Measurements from ENCODE around the gene BRD9.

GRCh38 chr5:888638-889035, 4.0 kb downstream of the BRD9 start:
- no peak for TF ChIP-seq GATA2 (IDR thresholded peaks at IDR 0.05; ENCODE audit: low read depth, low read length)
- TF ChIP-seq GATA3 (IDR thresholded peaks at IDR 0.05; ENCODE audit: low read depth, low read length): no peak

All from SH-SY5Y (cell line).